GM21723 (cell line): Measurements from ENCODE around the gene BRD4.

Experiments
- ATAC-seq: cut with Tn5 transposase; IDR thresholded peaks from one replicate; pipeline ENCODE4 v1.9.1; 2021; ENCODE audit warnings: mild to moderate bottlenecking, moderate library complexity; ENCODE audit not compliant: unreplicated experiment

The BRD4 gene

GRCh38 chr19:15235781-15236180 lies 96.6 kb downstream of the BRD4 start:
- ATAC-seq = no peak

GRCh38 chr19:15234431-15235130 lies 97.8 kb downstream of the BRD4 start:
- no peak for ATAC-seq

GRCh38 chr19:15231271-15231670 lies 101.1 kb downstream of the BRD4 start:
- ATAC-seq = no peak

- ATAC-seq = no peak
Observed at GRCh38 chr19:15227261-15227660, 105.1 kb downstream of the BRD4 start.

- no peak for ATAC-seq
Observed at GRCh38 chr19:15225760-15226159, 106.6 kb downstream of the BRD4 start.

GRCh38 chr19:15223649-15224361 lies 108.5 kb downstream of the BRD4 start:
- ATAC-seq = no peak

GRCh38 chr19:15222738-15223648 lies 109.3 kb downstream of the BRD4 start:
- ATAC-seq = peak; percentile 81

- no peak for ATAC-seq
Observed at GRCh38 chr19:15220833-15221232, 111.5 kb downstream of the BRD4 start.

GRCh38 chr19:15218501-15218900 lies 113.8 kb downstream of the BRD4 start:
- no peak for ATAC-seq

- no peak for ATAC-seq
Observed at GRCh38 chr19:15216363-15216762, 116.0 kb downstream of the BRD4 start.

GRCh38 chr19:15213715-15214381 lies 118.5 kb downstream of the BRD4 start:
- ATAC-seq = no peak

GRCh38 chr19:15212711-15213110 lies 119.6 kb downstream of the BRD4 start:
- ATAC-seq = no peak

- ATAC-seq = no peak
Observed at GRCh38 chr19:15210323-15210781, 122.0 kb downstream of the BRD4 start.

- no peak for ATAC-seq
Observed at GRCh38 chr19:15201374-15202023, 130.8 kb downstream of the BRD4 start.

- no peak for ATAC-seq
Observed at GRCh38 chr19:15200553-15201364, 131.6 kb downstream of the BRD4 start, which contains the start of gene NOTCH3. TSS of gene NOTCH3 (minus strand) at chr19:15200995. CDS start at chr19:15200905, 90 bp downstream.

GRCh38 chr19:15199661-15200552 lies 132.4 kb downstream of the BRD4 start:
- ATAC-seq = no peak

- ATAC-seq = no peak
Observed at GRCh38 chr19:15198951-15199660, 133.2 kb downstream of the BRD4 start.

GRCh38 chr19:15197942-15198341 lies 134.4 kb downstream of the BRD4 start:
- no peak for ATAC-seq
